Thoracic aorta (tissue), 2 donors: Measurements from ENCODE around the gene HARBI1. TPM values are rescaled to one million over a fixed set of nuclear protein-coding genes. Genes with fewer than 3 reads are reported as not detected.

Experiments
- ATAC-seq: fragments of 150-250 bp; one replicate; pipeline ENCODE4 v1.8.0; 2017; ENCODE audit warnings: low read depth; ENCODE audit not compliant: insufficient number of reproducible peaks, low FRiP score
- DNase-seq: peaks from one replicate; pipeline ENCODE4 v3.0.0-alpha.2; 2020; ENCODE audit warnings: low spot score
- H3K27ac ChIP-seq, 2 donors: fragments of 200-600 bp; sonication (generic); 1 replicate in 1 of 2; 2 replicates in 1 of 2; pipeline ENCODE4 v1.5.1; 2016; ENCODE audit warnings: mild to moderate bottlenecking in 2 of 2, moderate library complexity in 2 of 2
- H3K27me3 ChIP-seq: fragments of 200-600 bp; sonication (generic); replicated peaks from 2 replicates; pipeline ENCODE4 v1.6.0; 2016; ENCODE audit warnings: mild to moderate bottlenecking; ENCODE audit not compliant: insufficient read depth
- H3K36me3 ChIP-seq: fragments of 200-600 bp; sonication (generic); one replicate; pipeline ENCODE4 v1.5.1; 2016
- H3K4me1 ChIP-seq, 2 donors: fragments of 200-600 bp; sonication (generic); 1 replicate in 1 of 2; 2 replicates in 1 of 2; pipeline versions ENCODE4 v1.5.1 to v1.6.0; 2016; ENCODE audit warnings: low read depth in 2 of 2, mild to moderate bottlenecking in 1 of 2; ENCODE audit not compliant: control insufficient read depth in 1 of 2
- H3K4me3 ChIP-seq: fragments of 200-600 bp; sonication (generic); 2 replicates; pipeline ENCODE4 v1.5.1; 2016; ENCODE audit warnings: mild to moderate bottlenecking
- H3K9me3 ChIP-seq: fragments of 200-600 bp; sonication (generic); 2 replicates; pipeline ENCODE4 v1.5.1; 2016
- total RNA-seq, 2 donors: library from RNA; depleted of rRNA; stranded (reverse); fragments of >200 nt; gene quantifications; one replicate each; pipeline versions ENCODE4 v1.1.0 to v1.2.3, GENCODE V29; 2016
- TF ChIP-seq, protein P1 (sequence below): fragments of 200-600 bp; sonication (generic); IDR thresholded peaks from one replicate; pipeline ENCODE4 v1.5.1; 2019; ENCODE audit warnings: antibody characterized with exemption

The HARBI1 gene
- total RNA-seq, 2 donors from 2014 or later = 1.1 TPM; not detected in 1

DNA sequence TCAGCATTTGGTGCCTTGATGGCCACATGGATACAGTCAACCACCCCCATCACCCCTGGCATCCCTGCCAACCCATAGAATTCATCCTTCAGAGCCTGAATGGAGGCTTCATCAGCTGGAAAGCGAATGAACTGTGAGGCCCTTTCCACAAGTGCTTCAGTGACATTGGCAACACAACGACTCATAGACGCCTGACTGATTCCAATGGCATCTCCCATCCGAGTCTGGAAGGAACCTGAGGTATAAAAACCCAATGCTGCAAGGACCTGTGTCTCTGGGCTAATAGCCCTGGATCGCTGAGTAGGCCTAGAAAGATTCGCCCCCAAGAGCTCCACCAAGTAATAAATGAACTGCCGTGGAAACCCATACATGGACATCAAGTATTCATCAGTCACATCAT is 1.3 kb downstream of the HARBI1 start:
- ATAC-seq (no peak), DNase-seq (no peak)
- Histone ChIP-seq H3K4me1 (peaks cover 10 to 46% of the 10 kb centered on the region in 2 donors), H3K9me3 (no peaks in the 10 kb centered on the region), H3K27ac (no peak overlapping the region), H3K36me3 (no peaks in the 10 kb centered on the region), H3K4me3 (no peak overlapping the region), H3K27me3 (no peaks in the 10 kb centered on the region)
- TF ChIP-seq, protein P1, sequence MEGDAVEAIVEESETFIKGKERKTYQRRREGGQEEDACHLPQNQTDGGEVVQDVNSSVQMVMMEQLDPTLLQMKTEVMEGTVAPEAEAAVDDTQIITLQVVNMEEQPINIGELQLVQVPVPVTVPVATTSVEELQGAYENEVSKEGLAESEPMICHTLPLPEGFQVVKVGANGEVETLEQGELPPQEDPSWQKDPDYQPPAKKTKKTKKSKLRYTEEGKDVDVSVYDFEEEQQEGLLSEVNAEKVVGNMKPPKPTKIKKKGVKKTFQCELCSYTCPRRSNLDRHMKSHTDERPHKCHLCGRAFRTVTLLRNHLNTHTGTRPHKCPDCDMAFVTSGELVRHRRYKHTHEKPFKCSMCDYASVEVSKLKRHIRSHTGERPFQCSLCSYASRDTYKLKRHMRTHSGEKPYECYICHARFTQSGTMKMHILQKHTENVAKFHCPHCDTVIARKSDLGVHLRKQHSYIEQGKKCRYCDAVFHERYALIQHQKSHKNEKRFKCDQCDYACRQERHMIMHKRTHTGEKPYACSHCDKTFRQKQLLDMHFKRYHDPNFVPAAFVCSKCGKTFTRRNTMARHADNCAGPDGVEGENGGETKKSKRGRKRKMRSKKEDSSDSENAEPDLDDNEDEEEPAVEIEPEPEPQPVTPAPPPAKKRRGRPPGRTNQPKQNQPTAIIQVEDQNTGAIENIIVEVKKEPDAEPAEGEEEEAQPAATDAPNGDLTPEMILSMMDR = no peak

DNA sequence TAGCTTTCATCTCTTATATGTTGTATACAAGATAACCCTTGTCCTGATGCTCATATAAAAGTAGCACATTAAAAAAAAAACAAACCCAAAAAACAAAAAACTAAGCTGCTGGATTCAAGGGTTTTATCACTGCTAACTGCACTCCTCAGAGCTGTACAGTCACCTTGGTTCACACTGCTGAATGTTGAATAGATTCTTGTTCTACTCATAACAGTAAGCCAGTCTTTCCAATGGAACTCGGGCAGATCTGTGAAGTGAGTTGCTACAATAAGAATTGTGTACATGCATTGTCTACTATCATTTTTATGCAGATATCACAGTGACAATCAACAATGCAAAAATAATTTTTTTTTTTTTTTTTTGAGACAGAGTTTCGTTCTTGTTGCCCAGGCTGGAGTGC is 4.7 kb downstream of the HARBI1 start:
- Histone ChIP-seq H3K4me3 (no peak overlapping the region), H3K27ac (no peak overlapping the region), H3K36me3 (no peaks in the 10 kb centered on the region), H3K27me3 (no peaks in the 10 kb centered on the region), H3K9me3 (no peaks in the 10 kb centered on the region), H3K4me1 (peaks cover 0 to 19% of the 10 kb centered on the region in 2 donors)
- no peak for ATAC-seq
- TF ChIP-seq, protein P1 = no peak
- DNase-seq = no peak

DNA sequence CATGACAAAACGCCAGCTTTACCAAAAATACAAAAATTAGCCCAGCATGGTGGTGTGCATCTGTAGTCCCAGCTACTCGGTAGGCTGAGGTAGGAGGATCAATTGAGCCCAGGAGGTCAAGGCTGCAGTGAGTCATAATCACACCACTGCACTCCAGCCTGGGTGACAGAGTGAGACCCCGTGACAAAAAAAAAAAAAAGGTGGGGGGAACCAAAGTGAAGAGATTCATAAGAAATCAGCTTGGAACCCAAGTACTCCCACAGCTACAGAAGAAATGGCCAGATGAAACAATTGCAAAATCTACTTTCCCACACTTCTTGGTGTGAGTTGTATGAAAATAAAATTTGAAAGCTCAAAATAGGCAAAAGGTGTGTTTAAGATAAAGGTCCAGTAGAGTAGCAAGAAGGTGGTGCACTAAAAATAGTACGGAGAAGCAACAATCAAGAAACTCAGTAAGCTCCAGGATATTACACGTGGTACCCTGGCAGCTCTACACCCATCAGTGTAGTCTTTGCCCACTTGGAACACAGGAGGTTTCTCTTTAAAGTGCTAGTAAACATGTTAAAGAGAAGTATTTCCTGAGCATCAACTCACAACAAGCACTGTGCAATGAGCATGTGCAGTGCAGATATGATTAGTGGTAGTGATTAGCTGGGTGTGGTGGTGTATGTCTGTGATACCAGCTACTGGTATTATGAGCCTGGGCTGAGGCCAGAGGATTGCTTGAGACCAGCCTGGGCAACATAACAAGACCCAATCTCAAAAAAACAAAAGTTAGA is 5.3 kb downstream of the HARBI1 start:
- DNase-seq = no peak
- no peaks in the 10 kb centered on the region for H3K9me3 ChIP-seq
- no peak for ATAC-seq
- H3K4me3 ChIP-seq = no peak overlapping the region
- peaks cover 0 to 19% of the 10 kb centered on the region in 2 donors for H3K4me1 ChIP-seq
- H3K27ac ChIP-seq = no peak overlapping the region
- no peaks in the 10 kb centered on the region for H3K27me3 ChIP-seq
- no peaks in the 10 kb centered on the region for H3K36me3 ChIP-seq
- TF ChIP-seq, protein P1 = no peak

DNA sequence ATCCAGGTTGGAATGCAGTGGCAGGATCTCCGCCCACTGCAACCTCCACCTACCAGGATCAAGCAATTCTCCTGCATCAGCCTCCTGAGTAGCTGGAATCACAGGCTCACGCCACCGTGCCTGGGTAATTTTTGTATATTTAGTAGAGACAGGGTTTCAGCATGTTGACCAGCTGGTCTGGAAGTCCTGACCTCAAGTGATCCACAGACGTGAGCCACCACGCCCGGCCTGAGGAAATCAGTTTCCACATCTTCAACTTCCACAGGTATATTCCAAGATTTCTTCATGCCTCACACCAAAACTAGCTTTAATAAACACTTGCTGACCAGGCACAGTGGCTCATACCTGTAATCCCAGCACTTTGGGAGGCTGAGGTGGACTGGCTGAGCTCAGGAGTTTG is 7.6 kb downstream of the HARBI1 start:
- Histone ChIP-seq H3K4me3 (no peak overlapping the region), H3K9me3 (no peaks in the 10 kb centered on the region), H3K27ac (no peak overlapping the region), H3K36me3 (no peaks in the 10 kb centered on the region), H3K27me3 (no peaks in the 10 kb centered on the region), H3K4me1 (no peaks in the 10 kb centered on the region)
- DNase-seq = no peak
- TF ChIP-seq, protein P1 = no peak
- ATAC-seq = no peak

DNA sequence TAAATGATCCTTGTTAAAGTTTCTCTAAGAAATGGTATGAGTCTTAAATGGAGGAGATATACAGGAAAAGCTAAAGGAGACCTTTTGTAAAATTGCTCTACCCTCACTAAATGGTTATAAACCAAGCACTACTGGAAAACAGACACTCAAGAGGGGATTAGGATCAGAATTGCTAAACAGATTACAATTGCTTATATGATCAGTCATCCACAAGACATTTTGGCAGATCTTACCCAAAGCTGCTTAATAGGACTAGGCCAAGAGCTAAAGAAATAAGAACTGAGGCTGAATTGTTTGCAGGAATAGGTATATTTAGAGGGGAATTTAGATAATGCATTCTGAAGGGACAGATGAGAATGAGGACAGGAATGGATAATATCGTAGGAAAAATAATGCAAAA is 9.5 kb downstream of the HARBI1 start:
- H3K4me1 ChIP-seq = no peaks in the 10 kb centered on the region
- no peaks in the 10 kb centered on the region for H3K9me3 ChIP-seq
- no peak overlapping the region for H3K27ac ChIP-seq
- no peak for ATAC-seq
- DNase-seq = no peak
- H3K4me3 ChIP-seq = no peak overlapping the region
- H3K27me3 ChIP-seq = no peaks in the 10 kb centered on the region
- TF ChIP-seq, protein P1 = no peak
- no peaks in the 10 kb centered on the region for H3K36me3 ChIP-seq
